Suprapubic skin (tissue), 4 donors: ENCODE results near the gene ARMC8. TPM values are rescaled to one million over a fixed set of nuclear protein-coding genes. Genes with fewer than 3 reads are reported as not detected.
A peak's percentile ranks its signal among the peaks of the same experiment; 100 is the strongest.

ENCODE experiments used
- DNase-seq, 2 donors: peaks; one replicate each; pipeline ENCODE4 v3.0.0-alpha.2; 2019; ENCODE audit warnings: low spot score in 2 of 2
- H3K27ac ChIP-seq: fragments of 200-600 bp; sonication (generic); one replicate; pipeline ENCODE4 v1.5.1; 2019
- H3K27me3 ChIP-seq: fragments of 200-600 bp; sonication (generic); one replicate; pipeline ENCODE4 v1.5.1; 2019
- H3K36me3 ChIP-seq: fragments of 200-600 bp; sonication (generic); one replicate; pipeline ENCODE4 v1.5.1; 2019
- H3K4me1 ChIP-seq: fragments of 200-600 bp; sonication (generic); one replicate; pipeline ENCODE4 v1.5.1; 2019
- H3K4me3 ChIP-seq: fragments of 200-600 bp; sonication (generic); one replicate; pipeline ENCODE4 v1.5.1; 2019; ENCODE audit warnings: mild to moderate bottlenecking
- H3K9me3 ChIP-seq: fragments of 200-600 bp; sonication (generic); one replicate; pipeline ENCODE4 v1.5.1; 2019
- CTCF ChIP-seq, 2 donors: fragments of 200-600 bp in 1 of 2; fragments of 450-650 bp in 1 of 2; sonication (generic) in 1 of 2; IDR thresholded peaks; one replicate each; pipeline ENCODE4 v1.5.1; 2016 to 2019; ENCODE audit warnings: antibody characterized with exemption in 2 of 2, mild to moderate bottlenecking in 1 of 2, moderate library complexity in 1 of 2
- EP300 ChIP-seq: sonication (generic); formaldehyde crosslinking; IDR thresholded peaks from one replicate; pipeline ENCODE4 v1.6.1; 2017; ENCODE audit warnings: antibody characterized with exemption
- POLR2A ChIP-seq, 2 donors: fragments of 450-650 bp; IDR thresholded peaks; one replicate each; pipeline ENCODE4 v1.6.1; 2017; ENCODE audit warnings: antibody characterized with exemption in 2 of 2, mild to moderate bottlenecking in 2 of 2, moderate library complexity in 2 of 2
- POLR2AphosphoS5 ChIP-seq, 3 donors: sonication (generic); formaldehyde crosslinking; IDR thresholded peaks; one replicate each; pipeline ENCODE4 v1.6.1; 2017; ENCODE audit warnings: antibody characterized with exemption in 3 of 3
- WGBS: methylation state at CpG from one replicate; pipeline ENCODE4 v1.1.5; 2018; 5-methylcytosine and 5-hydroxymethylcytosine counted together
- total RNA-seq, 4 donors: library from RNA; depleted of rRNA; stranded (reverse); fragments of >200 nt; gene quantifications; one replicate each; pipeline ENCODE4 v1.1.0, GENCODE V29; 2016

The ARMC8 gene
- total RNA-seq, 4 donors from 2014 or later: 32.2 to 86.7 (median 33.3) TPM

GRCh38 chr3:138327831-138328230 is 140.7 kb downstream of the ARMC8 start:
- TF ChIP-seq POLR2A (IDR thresholded peaks at IDR 0.05): no peak
- TF ChIP-seq POLR2AphosphoS5 (IDR thresholded peaks at IDR 0.05): no peak
- TF ChIP-seq EP300: no peak
- no peak for TF ChIP-seq CTCF (IDR thresholded peaks at IDR 0.05)
- Histone ChIP-seq H3K27me3 (no peaks in the 10 kb centered on the region), H3K36me3 (no peaks in the 10 kb centered on the region), H3K4me1 (peaks cover 12% of the 10 kb centered on the region), H3K4me3 (no peak overlapping the region), H3K27ac (no peak overlapping the region), H3K9me3 (no peaks in the 10 kb centered on the region)
- WGBS: 78% methylated on average over 4 of the region's 4 CpGs
- no peak for DNase-seq

DNA sequence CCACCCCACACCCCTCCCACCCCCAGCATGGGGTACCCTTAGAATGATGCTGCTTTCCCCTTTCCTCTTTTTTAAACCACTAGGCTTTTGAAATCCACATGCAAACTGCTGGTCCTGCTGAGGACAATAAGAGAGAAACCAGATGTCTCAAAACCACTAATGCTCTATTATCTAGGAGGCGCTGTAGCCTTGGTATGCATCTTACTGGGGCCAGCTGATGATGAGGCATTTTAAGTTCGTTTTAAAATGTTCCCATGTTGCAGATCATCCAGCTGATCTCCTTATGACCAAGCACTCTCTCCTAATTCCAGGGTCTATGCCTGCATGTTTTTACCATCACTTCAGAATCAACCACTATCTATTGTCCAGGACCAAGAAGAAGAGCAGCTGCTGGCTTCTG is 141.2 kb downstream of the ARMC8 start:
- WGBS: 40% methylated on average over 2 of the region's 2 CpGs
- Histone ChIP-seq H3K4me1 (peaks cover 12% of the 10 kb centered on the region), H3K9me3 (no peaks in the 10 kb centered on the region), H3K27ac (no peak overlapping the region), H3K27me3 (no peaks in the 10 kb centered on the region), H3K36me3 (no peaks in the 10 kb centered on the region), H3K4me3 (no peak overlapping the region)
- TF ChIP-seq POLR2A (IDR thresholded peaks at IDR 0.05): no peak
- no peak for TF ChIP-seq POLR2AphosphoS5 (IDR thresholded peaks at IDR 0.05)
- no peak for DNase-seq

DNA sequence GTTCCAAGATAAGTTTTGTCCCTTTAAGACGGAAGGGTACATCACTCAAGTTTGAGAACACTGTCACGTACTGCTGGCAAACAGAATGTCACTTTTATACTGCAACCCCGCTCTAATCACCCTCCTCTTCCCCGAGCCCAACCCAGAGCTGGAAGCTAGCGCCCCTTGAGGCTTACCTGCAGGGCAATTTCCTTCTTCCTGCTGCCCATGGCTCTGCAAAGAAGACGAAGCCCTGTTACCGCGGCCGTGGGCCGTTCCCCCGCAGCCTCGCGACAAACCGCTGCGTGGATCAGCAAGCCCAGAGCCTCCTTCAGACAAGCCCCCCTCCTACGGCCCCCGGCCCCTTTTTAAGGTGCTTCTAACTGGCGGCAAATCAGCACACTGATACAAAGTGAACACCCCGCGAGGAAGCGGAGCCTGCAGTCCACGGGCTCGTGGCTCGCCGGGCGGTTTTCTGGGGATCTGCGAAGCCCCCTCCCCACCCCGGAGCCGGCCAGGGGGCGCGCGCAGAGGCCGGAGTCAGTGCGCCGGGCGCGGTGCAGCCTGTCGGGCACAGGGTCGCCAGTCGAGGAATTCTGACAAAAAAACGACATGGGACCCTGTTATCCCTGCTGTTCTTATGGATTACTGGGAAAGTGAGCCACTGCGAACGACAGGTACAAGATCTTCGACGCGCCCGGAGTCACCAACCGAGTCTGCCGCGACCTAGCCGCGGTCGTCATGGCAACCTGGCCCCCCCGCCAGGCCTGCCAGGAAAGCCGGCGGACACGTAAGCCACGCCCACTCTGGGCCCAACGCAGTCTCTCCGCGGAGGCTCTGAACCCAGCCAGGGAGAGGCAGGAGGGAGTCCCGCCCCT is 142.3 kb downstream of the ARMC8 start, which contains the start of gene NME9:
TSS of gene NME9 (minus strand) at position 725 of the 857 bp plus-strand sequence. CDS start at position 209, 516 bp downstream.
- H3K27me3 ChIP-seq: no peaks in the 10 kb centered on the region
- no peak for TF ChIP-seq POLR2A (IDR thresholded peaks at IDR 0.05)
- no peak for TF ChIP-seq POLR2AphosphoS5 (IDR thresholded peaks at IDR 0.05)
- no peak for TF ChIP-seq EP300
- peak in 1 of 2 donors; percentile 47 for TF ChIP-seq CTCF (IDR thresholded peaks at IDR 0.05)
- H3K27ac ChIP-seq: peak within 1 kb of the TSS; percentile 63
- DNase-seq: peak; percentile 88 to 89
- no peaks in the 10 kb centered on the region for H3K9me3 ChIP-seq
- H3K4me3 ChIP-seq: peak within 1 kb of the TSS; percentile 65
- no peaks in the 10 kb centered on the region for H3K36me3 ChIP-seq
- peaks cover 12% of the 10 kb centered on the region for H3K4me1 ChIP-seq
- WGBS: under 1% methylated on average over 41 of the region's 62 CpGs

- H3K27me3 ChIP-seq: no peaks in the 10 kb centered on the region
- H3K9me3 ChIP-seq: no peaks in the 10 kb centered on the region
- no peaks in the 10 kb centered on the region for H3K36me3 ChIP-seq
- no peak overlapping the region for H3K27ac ChIP-seq
- WGBS: 26% methylated on average over 7 of the region's 7 CpGs
- no peak for TF ChIP-seq EP300
- no peak for TF ChIP-seq CTCF (IDR thresholded peaks at IDR 0.05)
- TF ChIP-seq POLR2AphosphoS5 (IDR thresholded peaks at IDR 0.05): no peak
- no peak for TF ChIP-seq POLR2A (IDR thresholded peaks at IDR 0.05)
- peaks cover 12% of the 10 kb centered on the region for H3K4me1 ChIP-seq
- peak overlapping the region; percentile 65 for H3K4me3 ChIP-seq
- no peak for DNase-seq
Observed at GRCh38 chr3:138329984-138330293, 142.8 kb downstream of the ARMC8 start.

DNA sequence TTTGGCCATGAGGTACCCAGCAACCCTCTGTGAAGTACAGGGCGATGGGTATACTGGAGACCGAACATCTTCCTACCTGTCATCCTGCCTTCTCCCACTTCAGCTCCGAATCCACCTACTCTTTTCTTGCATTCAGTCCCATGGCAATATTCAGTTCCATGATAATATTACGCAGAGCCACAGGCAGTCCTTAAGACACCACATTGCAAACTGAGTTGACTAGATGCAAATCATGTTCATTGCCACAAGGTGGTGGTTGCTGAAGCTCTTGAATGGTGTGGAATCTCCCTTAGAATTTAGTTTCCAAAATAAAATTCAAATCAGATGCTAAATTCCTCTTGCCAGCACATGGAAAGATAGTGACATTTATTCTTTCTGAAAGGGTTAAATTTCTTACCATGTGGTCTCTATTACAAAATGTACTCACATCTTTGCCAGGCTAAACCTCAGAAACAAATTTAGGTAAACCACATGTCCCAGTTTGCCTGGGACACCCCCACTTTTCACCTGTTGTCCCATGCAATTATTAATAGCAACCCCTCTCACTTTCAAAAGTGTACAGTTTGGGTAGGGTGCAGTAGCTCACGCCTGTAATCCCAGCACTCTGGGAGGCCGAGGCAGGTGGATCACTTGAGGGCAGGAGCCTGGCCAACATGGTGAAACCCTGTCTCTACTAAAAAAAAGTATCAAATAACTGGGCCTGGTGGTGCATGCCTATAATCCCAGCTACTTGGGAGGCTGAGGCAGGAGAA is 144.2 kb downstream of the ARMC8 start:
- TF ChIP-seq POLR2A (IDR thresholded peaks at IDR 0.05): no peak

GRCh38 chr3:138332472-138333073 is 145.5 kb downstream of the ARMC8 start:
- no peaks in the 10 kb centered on the region for H3K9me3 ChIP-seq
- no peak overlapping the region for H3K4me3 ChIP-seq
- TF ChIP-seq CTCF (IDR thresholded peaks at IDR 0.05): peak; percentile 41 to 47
- no peak for TF ChIP-seq EP300
- 47% methylated on average over 4 of the region's 4 CpGs for WGBS
- no peak overlapping the region for H3K27ac ChIP-seq
- DNase-seq: no peak
- no peaks in the 10 kb centered on the region for H3K36me3 ChIP-seq
- H3K4me1 ChIP-seq: peaks cover 12% of the 10 kb centered on the region
- H3K27me3 ChIP-seq: no peaks in the 10 kb centered on the region

More for the DNA sequence above, 144.2 kb downstream of the ARMC8 start:
- Histone ChIP-seq H3K27ac (no peak overlapping the region), H3K9me3 (no peaks in the 10 kb centered on the region), H3K4me1 (peaks cover 12% of the 10 kb centered on the region), H3K27me3 (no peaks in the 10 kb centered on the region), H3K4me3 (no peak overlapping the region), H3K36me3 (no peaks in the 10 kb centered on the region)
- no peak for DNase-seq
- 88% methylated on average over 6 of the region's 6 CpGs for WGBS
